ENCODE measurements around the gene KIF9.
"Not testable (repeated sequence)": the region's sequence is repeated elsewhere in the genome, so short reads cannot be mapped to it uniquely, and the experiment has no call there.

Gene KIF9, protein sequence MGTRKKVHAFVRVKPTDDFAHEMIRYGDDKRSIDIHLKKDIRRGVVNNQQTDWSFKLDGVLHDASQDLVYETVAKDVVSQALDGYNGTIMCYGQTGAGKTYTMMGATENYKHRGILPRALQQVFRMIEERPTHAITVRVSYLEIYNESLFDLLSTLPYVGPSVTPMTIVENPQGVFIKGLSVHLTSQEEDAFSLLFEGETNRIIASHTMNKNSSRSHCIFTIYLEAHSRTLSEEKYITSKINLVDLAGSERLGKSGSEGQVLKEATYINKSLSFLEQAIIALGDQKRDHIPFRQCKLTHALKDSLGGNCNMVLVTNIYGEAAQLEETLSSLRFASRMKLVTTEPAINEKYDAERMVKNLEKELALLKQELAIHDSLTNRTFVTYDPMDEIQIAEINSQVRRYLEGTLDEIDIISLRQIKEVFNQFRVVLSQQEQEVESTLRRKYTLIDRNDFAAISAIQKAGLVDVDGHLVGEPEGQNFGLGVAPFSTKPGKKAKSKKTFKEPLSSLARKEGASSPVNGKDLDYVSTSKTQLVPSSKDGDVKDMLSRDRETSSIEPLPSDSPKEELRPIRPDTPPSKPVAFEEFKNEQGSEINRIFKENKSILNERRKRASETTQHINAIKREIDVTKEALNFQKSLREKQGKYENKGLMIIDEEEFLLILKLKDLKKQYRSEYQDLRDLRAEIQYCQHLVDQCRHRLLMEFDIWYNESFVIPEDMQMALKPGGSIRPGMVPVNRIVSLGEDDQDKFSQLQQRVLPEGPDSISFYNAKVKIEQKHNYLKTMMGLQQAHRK

DNA sequence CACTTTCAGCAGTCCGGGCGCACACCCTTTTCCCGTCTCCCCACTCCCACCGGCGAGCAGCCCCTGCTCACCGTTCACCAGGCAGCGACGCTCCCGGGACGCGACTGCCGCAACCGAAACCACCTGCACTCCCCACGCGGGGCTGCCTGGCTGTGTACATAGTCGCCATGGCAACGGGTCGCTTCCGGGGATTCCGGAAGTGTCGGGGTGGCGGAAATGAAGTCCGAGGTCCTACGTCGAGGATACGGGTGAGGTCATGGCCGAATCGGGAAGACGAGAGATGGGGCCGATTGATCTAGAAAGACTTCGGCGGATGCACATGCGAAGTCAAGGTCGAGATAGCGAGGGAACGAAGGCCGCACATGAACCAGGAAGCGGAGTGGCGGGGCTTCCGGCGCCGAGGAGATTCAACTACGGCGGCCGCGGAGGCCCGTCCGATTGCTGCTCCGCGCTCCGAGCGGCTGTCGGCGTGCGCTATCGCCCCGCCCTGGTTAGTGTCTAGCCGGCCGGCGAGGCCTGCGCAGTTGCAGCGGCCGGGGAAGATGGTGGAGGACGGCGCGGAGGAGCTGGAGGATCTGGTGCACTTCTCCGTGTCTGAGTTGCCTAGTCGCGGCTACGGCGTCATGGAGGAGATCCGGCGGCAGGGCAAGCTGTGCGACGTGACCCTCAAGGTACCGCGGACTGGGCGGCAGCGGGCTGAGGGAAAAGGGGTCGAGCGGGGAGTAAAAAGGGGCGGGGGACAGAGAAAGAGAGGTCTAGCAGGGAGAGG is at the start of gene KIF9, which contains the start of gene KLHL18:
KIF9 (minus strand) TSS at position 376 of the 769 bp plus-strand sequence. CDS start 5,425 bp downstream, outside the sequence.
KLHL18 (plus strand) TSS at position 521 of the 769 bp plus-strand sequence; CDS start at position 543, 22 bp downstream.
- Mint-ChIP-seq H3K4me3 (peak within 1 kb of the TSS; percentile 90 to 99), H3K27ac (peak within 1 kb of the TSS; percentile 100), H3K27me3 (no peaks in the 10 kb centered on the region), H3K4me1 (peaks cover 27 to 53% of the 10 kb centered on the region in 2 donors), H3K9me3 (no peaks in the 10 kb centered on the region), H3K36me3 (peaks cover 13 to 41% of the 10 kb centered on the region in 2 donors)
- DNase-seq: peak; percentile 94
- peak; percentile 85 to 90 for ATAC-seq (replicated peaks)

DNA sequence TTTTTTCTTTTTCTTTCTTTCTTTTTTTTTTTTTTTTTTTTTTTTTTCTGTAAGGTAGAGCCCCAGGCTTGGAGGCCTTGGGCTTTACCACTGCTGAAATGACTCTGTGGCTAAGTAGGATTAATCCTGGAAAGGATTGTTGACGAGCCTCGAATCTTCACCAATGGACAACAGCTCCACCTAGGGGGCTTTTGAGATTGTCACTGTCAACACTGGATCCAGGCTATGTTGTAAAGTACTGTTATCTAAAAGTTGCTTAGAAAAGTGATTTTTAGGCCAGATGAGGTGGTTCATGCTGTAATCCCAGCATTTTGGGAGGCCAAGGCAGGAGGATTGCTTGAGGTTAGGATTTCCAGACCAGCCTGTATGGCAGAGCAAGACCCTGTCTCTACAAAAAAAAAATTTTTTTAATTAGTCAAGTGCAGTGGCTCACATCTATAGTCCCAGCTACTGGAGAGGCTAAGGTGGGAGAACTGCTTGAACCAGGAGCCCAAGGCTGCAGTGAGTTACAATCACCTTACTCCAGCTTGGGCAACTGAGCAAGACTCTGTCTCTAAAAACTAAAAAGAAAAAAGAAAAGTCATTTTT is 41.8 kb upstream of the KIF9 start:
- no peak overlapping the region for H3K4me3 Mint-ChIP-seq
- DNase-seq (peak; percentile 14), ATAC-seq (replicated peaks) (peak; percentile 76 to 79)
- H3K9me3 Mint-ChIP-seq: no peaks in the 10 kb centered on the region
- H3K27ac Mint-ChIP-seq: no peak overlapping the region
- H3K36me3 Mint-ChIP-seq: peaks cover 34 to 54% of the 10 kb centered on the region in 2 donors
- no peaks in the 10 kb centered on the region for H3K27me3 Mint-ChIP-seq
- peaks cover 0 to 5% of the 10 kb centered on the region in 2 donors for H3K4me1 Mint-ChIP-seq

DNA sequence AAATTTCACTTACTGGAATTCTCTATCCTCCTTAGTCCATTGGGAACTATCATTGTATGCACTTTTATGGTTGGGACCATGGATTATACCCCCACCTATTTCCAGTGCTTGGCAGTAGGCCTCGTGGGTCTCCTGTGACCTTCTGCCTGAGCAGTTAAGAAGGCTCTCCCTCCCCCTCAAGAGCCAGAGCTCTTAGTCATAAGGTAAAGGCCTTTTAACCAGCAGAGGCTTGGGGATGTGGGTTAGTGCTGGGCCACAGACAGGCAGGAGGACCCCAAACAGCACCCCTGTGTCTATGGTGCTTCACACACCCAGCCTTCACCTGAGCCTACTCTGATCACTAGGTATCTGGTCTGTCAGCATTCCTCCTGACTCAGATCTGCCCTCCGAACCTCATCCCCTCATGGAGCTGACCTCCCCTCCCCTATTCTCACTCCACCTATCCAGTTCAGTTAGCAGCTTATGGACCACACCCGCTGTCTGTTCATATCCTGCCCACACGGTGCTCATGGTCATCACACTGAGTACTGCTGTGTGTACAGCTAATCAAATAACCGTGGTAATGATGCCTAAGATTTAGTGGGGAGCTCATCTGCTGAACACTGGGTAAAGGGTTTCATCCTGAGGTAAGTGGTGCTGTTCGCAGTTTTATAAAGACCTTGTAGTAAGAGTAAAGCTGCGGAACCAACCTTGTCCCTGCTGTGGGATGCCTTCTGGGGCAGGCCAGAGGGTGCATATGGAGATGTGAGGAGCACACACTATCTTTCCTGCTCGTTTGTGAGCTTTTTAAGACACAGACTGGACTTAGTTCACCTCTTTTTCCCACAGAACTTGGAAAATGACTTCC is 41.1 kb upstream of the KIF9 start:
- peaks cover 31 to 49% of the 10 kb centered on the region in 2 donors for H3K36me3 Mint-ChIP-seq
- no peaks in the 10 kb centered on the region for H3K9me3 Mint-ChIP-seq
- peak; percentile 50 to 52 for ATAC-seq (replicated peaks)
- H3K27me3 Mint-ChIP-seq: no peaks in the 10 kb centered on the region
- no peak overlapping the region for H3K4me3 Mint-ChIP-seq
- DNase-seq: no peak
- H3K27ac Mint-ChIP-seq: peak overlapping the region; percentile 3
- peaks cover 0 to 5% of the 10 kb centered on the region in 2 donors for H3K4me1 Mint-ChIP-seq

DNA sequence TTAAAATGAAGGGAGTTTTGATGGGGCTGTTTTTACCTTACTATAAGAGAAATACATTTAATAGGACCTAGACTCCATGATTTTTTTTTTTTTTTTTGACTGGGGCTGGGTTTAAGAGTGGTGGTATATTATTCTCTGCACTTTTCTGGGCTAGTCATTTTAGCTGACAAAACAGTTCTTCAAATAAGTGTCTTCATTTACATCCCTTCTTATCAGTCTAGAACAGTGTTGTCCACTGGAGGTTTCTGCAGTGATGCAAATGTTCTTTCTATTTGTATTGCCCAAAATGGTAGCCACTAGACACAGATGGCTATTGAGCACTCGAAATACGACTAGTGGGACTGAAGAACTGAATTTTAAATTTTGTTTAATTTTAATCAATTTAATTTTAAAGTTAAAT is 37.4 kb upstream of the KIF9 start:
- H3K27ac Mint-ChIP-seq: no peak overlapping the region
- no peak for DNase-seq
- H3K9me3 Mint-ChIP-seq: no peaks in the 10 kb centered on the region
- no peak for ATAC-seq (replicated peaks)
- H3K27me3 Mint-ChIP-seq: no peaks in the 10 kb centered on the region
- H3K4me1 Mint-ChIP-seq: peaks cover 6 to 8% of the 10 kb centered on the region in 2 donors
- peaks cover 20 to 41% of the 10 kb centered on the region in 2 donors for H3K36me3 Mint-ChIP-seq
- no peak overlapping the region for H3K4me3 Mint-ChIP-seq

DNA sequence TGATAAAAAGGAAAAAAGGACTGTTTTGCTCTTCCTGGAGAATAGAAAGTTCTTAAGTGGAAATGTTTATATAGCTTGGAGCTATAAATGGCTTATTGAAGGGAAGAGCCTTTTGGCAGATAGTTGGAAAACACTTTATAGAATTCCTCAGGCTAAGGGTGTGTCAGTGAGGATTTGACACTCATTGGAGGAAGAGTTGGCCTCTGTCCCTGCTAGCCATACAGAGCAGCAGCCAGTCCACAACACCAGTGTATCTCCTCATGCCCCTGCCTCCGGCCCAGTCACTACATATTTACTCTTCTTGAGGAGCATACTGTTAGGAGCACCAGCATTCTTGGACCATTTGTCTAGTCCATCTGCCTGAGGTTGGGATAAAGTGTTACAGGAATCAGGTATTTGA is 36.3 kb upstream of the KIF9 start:
- H3K27ac Mint-ChIP-seq: no peak overlapping the region
- DNase-seq: no peak
- H3K4me3 Mint-ChIP-seq: no peak overlapping the region
- peaks cover 8 to 16% of the 10 kb centered on the region in 2 donors for H3K4me1 Mint-ChIP-seq
- H3K27me3 Mint-ChIP-seq: no peaks in the 10 kb centered on the region
- no peaks in the 10 kb centered on the region for H3K9me3 Mint-ChIP-seq
- no peak for ATAC-seq (replicated peaks)
- H3K36me3 Mint-ChIP-seq: peaks cover 18 to 44% of the 10 kb centered on the region in 2 donors

DNA sequence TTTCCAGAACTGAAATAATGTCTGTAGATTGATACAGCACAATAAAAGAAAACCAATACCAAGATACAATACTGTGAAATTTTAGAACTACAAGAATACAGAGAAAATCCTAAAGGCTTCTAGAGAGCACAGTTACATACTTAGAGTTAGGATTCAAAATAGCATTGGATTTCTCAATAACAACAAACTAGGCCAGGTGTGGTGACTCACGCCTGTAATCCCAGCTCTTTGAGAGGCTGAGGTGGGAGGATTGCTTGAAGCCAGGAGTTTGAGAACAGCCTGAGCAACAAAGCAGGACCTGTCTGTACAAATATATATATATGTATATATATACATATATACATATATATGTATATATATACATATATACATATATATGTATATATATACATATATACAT is 33.6 kb upstream of the KIF9 start:
- not testable (repeated sequence) for ATAC-seq (replicated peaks); H3K9me3 Mint-ChIP-seq; DNase-seq; H3K4me3 Mint-ChIP-seq; H3K27me3 Mint-ChIP-seq; H3K27ac Mint-ChIP-seq
- peaks cover 7 to 21% of the 10 kb centered on the region in 2 donors for H3K4me1 Mint-ChIP-seq
- H3K36me3 Mint-ChIP-seq: peaks cover 4 to 23% of the 10 kb centered on the region in 2 donors

DNA sequence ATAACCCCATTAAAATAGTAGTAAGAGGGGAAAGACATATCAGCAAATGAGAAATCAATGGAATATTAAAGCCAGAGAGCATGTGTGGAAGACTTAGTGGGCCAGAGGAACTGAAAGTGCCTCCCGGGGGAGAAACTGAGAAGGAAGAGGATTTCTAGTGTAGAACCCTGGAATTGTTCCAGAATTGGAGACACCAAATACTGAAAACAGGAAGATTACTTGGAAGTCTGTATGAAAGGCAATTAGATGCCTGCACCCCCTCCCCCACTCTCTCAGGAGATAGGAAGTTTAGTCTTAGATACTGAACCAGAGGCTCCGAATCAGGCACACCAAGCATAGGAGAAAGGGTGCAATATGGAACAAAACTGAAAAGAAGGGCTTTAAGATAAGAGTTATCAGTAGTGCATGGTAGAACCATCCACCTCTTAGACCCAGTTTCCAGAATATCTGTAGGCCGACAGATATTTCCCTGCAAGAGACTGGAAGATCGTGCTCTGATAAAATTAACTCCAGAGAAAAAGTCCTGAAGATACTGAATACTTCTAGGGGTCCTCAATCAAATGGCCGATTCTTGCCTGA is 32.6 kb upstream of the KIF9 start:
- H3K4me3 Mint-ChIP-seq: no peak overlapping the region
- DNase-seq (no peak), ATAC-seq (replicated peaks) (no peak)
- peaks cover 8 to 28% of the 10 kb centered on the region in 2 donors for H3K4me1 Mint-ChIP-seq
- H3K9me3 Mint-ChIP-seq: no peaks in the 10 kb centered on the region
- no peaks in the 10 kb centered on the region for H3K27me3 Mint-ChIP-seq
- H3K27ac Mint-ChIP-seq: no peak overlapping the region
- H3K36me3 Mint-ChIP-seq: peaks cover 9 to 25% of the 10 kb centered on the region in 2 donors

DNA sequence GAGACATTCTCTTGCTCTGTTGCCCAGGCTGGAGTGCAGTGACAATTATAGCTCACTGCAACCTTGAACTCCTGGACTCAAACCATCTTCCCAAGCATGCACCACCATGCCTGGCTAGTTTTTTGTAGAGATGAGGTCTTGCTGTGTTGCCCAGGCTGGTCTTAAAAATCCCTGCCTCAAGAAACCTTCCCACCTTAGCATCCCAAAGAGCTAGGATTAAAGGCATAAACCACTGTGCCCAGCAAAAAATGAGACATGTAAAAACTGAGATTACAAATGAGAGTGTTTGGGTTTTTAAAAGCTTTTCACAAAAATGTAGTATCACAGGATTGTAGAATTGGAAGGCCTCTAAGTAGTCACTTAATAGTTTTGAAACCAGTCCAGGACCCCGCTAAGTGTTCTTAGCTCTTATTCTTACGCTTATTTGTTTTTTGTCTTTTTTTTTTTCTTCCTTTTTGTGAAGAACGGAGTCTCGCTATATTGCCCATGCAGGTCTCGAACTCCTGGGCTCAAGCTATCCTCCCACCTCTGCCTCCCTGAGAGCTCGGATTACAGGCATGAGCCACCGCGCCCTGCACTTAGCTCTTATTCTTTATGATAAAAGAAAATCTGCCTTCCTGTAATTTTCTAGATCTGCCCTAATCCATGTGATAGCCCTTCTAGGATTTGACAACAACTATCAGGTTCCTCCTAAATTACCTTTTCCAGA is 31.6 kb upstream of the KIF9 start:
- Mint-ChIP-seq H3K36me3 (peaks cover 11 to 27% of the 10 kb centered on the region in 2 donors), H3K27me3 (no peaks in the 10 kb centered on the region), H3K4me3 (no peak overlapping the region), H3K9me3 (no peaks in the 10 kb centered on the region), H3K27ac (no peak overlapping the region), H3K4me1 (peaks cover 9 to 30% of the 10 kb centered on the region in 2 donors)
- DNase-seq (no peak), ATAC-seq (replicated peaks) (no peak)

DNA sequence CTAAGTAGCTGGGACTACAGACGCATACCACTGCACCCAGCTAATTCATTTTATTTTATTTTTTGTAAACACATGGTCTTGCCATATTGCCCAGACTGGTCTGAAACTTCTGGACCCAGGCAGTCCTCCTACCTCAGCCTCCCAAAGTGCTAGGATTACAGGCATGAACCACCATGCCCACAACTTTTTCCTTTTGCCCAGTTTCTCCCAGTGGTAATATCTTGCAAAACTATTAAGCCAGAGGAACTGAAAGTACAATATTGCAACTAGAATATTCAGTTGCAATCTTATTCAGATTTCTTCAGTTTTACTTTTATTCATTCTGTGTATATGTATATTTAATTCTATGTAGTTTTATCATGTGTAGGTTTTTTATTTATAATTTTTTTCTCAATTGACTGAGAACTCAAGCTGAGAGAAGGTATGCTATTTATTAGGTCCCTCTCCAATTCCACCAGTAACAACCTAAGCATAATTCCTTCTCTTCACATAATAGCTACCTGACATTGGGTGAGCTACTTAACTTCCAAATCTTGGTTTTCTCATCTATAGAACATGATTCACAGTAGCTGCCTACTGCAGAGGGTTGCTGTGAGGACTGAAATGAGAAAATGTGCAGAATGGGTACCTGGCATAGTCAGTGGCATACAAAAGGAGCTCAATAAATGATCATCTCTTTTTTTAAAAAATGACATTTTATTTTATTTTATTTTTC is 30.9 kb upstream of the KIF9 start:
- no peak overlapping the region for H3K27ac Mint-ChIP-seq
- ATAC-seq (replicated peaks) (no peak), DNase-seq (no peak)
- H3K4me1 Mint-ChIP-seq: peaks cover 9 to 30% of the 10 kb centered on the region in 2 donors
- no peaks in the 10 kb centered on the region for H3K9me3 Mint-ChIP-seq
- no peak overlapping the region for H3K4me3 Mint-ChIP-seq
- no peaks in the 10 kb centered on the region for H3K27me3 Mint-ChIP-seq
- H3K36me3 Mint-ChIP-seq: peaks cover 9 to 31% of the 10 kb centered on the region in 2 donors

DNA sequence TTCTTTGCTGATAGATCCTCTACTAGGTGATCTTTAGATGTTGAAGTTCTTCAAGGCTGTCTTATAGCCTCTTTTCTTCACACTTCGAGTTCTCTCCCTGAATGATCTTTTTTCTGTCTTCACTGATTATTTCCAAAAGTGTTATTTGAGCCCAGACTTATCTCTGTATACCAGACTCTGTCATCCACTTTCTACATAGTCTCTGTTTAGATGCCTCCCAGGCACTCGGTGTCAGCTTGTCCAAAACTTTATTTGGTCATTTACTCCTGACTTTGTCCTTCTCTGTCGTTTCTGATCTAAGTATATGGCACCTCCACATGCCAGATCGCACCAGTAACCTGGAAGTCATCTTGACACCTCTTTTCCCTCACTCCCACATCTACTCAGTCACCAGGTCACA is 27.8 kb upstream of the KIF9 start:
- no peak for DNase-seq
- no peak overlapping the region for H3K27ac Mint-ChIP-seq
- peaks cover 16 to 36% of the 10 kb centered on the region in 2 donors for H3K4me1 Mint-ChIP-seq

DNA sequence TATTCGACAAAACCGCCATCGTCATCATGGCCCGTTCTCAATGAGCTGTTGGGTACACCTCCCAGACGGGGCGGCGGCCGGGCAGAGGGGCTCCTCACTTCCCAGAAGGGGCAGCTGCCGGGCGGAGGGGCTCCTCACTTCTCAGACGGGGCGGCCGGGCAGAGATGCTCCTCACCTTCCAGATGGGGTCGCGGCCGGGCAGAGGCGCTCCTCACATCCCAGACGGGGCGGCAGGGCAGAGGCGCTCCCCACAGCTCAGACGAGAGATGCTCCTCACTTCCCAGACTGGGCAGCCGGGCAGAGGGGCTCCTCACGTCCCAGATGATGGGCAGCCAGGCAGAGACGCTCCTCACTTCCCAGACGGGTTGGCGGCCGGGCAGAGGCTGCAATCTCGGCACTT is 26.6 kb upstream of the KIF9 start:
- ATAC-seq (replicated peaks); H3K27ac Mint-ChIP-seq; DNase-seq; H3K27me3 Mint-ChIP-seq; H3K4me3 Mint-ChIP-seq; H3K9me3 Mint-ChIP-seq: not testable (repeated sequence)
- Mint-ChIP-seq H3K4me1 (peaks cover 16 to 33% of the 10 kb centered on the region in 2 donors), H3K36me3 (peaks cover 24 to 44% of the 10 kb centered on the region in 2 donors)

More for the DNA sequence above, 27.8 kb upstream of the KIF9 start:
- no peak for ATAC-seq (replicated peaks)
- Mint-ChIP-seq H3K27me3 (no peaks in the 10 kb centered on the region), H3K9me3 (no peaks in the 10 kb centered on the region), H3K36me3 (peaks cover 18 to 42% of the 10 kb centered on the region in 2 donors), H3K4me3 (no peak overlapping the region)

DNA sequence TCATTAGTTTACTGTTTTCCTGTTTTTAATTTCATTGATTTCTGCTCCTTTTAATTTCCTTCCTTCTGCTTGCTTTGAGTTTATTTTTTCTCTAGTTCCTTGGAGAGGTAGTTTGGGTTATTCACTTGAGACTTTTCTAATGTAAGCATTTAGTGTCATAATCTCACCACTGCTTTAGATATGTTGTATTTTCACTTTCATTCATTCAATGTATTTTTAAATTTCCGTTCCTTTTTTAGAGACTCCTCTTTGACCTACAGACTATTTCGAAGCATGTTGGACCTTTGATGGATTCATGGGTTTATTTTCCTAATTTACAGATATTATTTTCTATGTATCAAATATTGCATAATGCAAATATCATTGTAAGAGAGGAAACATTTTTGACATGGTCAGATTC is 23.4 kb upstream of the KIF9 start:
- Mint-ChIP-seq H3K4me3 (no peak overlapping the region), H3K9me3 (no peaks in the 10 kb centered on the region), H3K27me3 (no peaks in the 10 kb centered on the region), H3K27ac (no peak overlapping the region), H3K4me1 (peaks cover 14 to 34% of the 10 kb centered on the region in 2 donors), H3K36me3 (peaks cover 45 to 66% of the 10 kb centered on the region in 2 donors)
- ATAC-seq (replicated peaks): no peak
- DNase-seq: no peak
